ENCODE results near the gene ING5.
"Not testable (repeated sequence)": the region's sequence is repeated elsewhere in the genome, so short reads cannot be mapped to it uniquely, and the experiment has no call there.

Gene ING5

DNA sequence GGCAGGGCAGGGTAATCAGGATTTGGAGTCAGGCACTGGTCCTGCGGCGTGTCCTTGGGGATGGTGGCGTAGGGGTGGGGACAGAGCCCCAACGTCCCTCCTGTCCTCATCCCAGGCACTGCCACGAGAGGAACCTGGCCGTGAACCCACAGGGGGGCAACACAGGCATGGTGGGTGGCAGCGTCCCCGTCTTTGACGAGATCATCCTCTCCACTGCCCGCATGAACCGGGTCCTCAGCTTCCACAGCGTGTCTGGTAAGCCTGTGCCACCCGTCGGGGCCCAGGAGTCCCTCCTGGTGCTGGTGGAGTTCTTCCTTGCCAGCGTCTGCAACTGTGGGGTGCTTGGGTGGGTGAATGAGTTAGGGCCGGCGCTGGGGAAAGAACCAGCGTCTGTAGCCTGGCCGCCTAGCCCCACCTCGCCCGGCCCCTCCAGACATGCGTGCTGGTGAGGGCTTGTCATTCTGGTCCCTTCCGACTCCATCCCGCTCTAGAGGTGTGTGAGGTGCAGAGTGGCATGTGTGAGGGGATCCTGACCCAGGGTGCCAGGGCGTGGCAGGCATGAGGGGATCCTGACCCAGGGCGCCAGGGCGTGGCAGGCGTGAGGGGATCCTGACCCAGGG, 40.6 kb downstream of the ING5 start:
- H3K27me3 ChIP-seq, result no peaks in the 10 kb centered on the region
- no peak overlapping the region for H3K4me3 ChIP-seq
- H3K36me3 ChIP-seq, result peaks cover 27 to 62% (median 36%) of the 10 kb centered on the region in 3 donors
- no peaks in the 10 kb centered on the region for H3K4me1 ChIP-seq
- H3K27ac ChIP-seq, result no peak overlapping the region
- TF ChIP-seq, protein P1, sequence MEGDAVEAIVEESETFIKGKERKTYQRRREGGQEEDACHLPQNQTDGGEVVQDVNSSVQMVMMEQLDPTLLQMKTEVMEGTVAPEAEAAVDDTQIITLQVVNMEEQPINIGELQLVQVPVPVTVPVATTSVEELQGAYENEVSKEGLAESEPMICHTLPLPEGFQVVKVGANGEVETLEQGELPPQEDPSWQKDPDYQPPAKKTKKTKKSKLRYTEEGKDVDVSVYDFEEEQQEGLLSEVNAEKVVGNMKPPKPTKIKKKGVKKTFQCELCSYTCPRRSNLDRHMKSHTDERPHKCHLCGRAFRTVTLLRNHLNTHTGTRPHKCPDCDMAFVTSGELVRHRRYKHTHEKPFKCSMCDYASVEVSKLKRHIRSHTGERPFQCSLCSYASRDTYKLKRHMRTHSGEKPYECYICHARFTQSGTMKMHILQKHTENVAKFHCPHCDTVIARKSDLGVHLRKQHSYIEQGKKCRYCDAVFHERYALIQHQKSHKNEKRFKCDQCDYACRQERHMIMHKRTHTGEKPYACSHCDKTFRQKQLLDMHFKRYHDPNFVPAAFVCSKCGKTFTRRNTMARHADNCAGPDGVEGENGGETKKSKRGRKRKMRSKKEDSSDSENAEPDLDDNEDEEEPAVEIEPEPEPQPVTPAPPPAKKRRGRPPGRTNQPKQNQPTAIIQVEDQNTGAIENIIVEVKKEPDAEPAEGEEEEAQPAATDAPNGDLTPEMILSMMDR (IDR thresholded peaks at IDR 0.05), result no peak
- no peak for DNase-seq
- intact Hi-C loops (cut with DNase I; ENCODE audit: low total_unique reads), result no loop called here
- no peaks in the 10 kb centered on the region for H3K9me3 ChIP-seq

DNA sequence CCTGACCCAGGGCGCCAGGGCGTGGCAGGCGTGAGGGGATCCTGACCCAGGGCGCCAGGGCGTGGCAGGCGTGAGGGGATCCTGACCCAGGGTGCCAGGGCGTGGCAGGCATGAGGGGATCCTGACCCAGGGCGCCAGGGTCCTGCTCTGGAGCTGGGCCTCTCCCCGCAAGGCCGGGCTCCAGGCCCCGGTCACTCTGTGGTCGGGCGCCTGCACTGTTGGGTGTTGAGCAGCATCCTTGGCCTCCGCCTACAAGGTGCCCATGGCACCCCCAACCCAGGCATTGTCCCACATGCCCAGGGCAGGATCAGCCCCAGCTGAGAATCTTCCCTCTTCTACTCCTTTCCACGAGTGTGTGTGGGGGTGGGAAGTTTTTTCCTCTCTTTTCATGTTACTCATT, 41.2 kb downstream of the ING5 start:
- intact Hi-C loops (cut with DNase I; ENCODE audit: low total_unique reads); H3K4me3 ChIP-seq; H3K4me1 ChIP-seq; H3K27me3 ChIP-seq; DNase-seq; H3K27ac ChIP-seq; H3K9me3 ChIP-seq: not testable (repeated sequence)
- peaks cover 27 to 66% (median 36%) of the 10 kb centered on the region in 3 donors for H3K36me3 ChIP-seq

DNA sequence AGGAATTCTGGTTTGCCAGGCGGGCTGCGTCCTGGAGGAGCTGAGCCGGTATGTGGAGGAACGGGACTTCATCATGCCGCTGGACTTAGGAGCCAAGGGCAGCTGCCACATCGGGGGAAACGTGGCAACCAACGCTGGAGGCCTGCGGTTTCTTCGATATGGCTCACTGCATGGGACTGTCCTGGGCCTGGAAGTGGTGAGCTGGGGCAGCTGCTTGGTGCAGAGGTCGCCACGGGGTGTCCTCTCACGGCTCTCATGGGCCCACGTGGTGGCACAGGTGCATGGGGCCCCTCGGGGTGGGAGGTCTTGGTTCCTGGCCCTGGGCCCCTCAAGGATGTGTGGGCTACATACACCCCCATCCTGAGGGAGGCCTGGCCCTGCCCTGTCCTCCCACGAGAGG, 41.8 kb downstream of the ING5 start:
- no peak overlapping the region for H3K27ac ChIP-seq
- H3K27me3 ChIP-seq, result no peaks in the 10 kb centered on the region
- no peak for DNase-seq
- intact Hi-C loops (cut with DNase I; ENCODE audit: low total_unique reads), result no loop called here
- no peaks in the 10 kb centered on the region for H3K4me1 ChIP-seq
- peaks cover 27 to 66% (median 42%) of the 10 kb centered on the region in 3 donors for H3K36me3 ChIP-seq
- TF ChIP-seq, protein P1 (IDR thresholded peaks at IDR 0.05), result no peak
- H3K9me3 ChIP-seq, result no peaks in the 10 kb centered on the region
- H3K4me3 ChIP-seq, result no peak overlapping the region

DNA sequence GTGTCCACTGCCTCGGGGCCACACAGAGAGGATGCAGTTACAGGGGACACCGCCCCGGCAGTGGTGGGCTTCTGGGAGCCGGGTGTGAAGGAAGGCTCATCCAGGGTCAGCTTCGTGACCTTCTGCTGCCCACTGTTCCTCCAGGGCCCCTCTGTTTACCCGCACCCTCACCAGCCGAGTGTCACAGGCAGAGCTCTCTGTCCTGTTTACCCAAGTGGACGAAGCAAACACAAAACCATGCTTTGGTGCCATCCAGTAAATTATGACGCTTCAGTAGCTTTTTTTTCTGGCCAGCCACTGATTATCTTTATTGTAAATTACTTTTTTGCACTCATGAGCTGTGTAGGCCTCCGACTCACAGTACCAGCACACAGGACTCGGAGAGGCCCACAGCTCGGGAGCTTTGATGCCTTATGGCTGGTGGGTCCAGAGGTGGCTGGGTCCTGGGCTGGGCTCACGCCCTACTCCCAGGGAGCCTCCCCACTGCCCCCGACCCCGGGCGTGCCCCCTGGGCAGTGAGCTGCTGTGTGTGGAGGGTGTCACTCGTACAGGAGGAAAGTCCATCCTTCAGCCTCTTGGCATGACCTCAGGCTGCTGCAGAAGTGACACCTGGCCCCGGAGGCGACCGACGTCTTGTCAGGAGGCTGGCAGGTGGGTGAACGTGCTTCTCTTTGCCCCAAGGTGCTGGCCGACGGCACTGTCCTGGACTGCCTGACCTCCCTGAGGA, 42.4 kb downstream of the ING5 start:
- TF ChIP-seq, protein P1 (IDR thresholded peaks at IDR 0.05), result no peak
- no peaks in the 10 kb centered on the region for H3K4me1 ChIP-seq
- peaks cover 27 to 67% (median 48%) of the 10 kb centered on the region in 3 donors for H3K36me3 ChIP-seq
- no peak overlapping the region for H3K4me3 ChIP-seq
- intact Hi-C loops (cut with DNase I; ENCODE audit: low total_unique reads), result no loop called here
- H3K9me3 ChIP-seq, result no peaks in the 10 kb centered on the region
- no peak overlapping the region for H3K27ac ChIP-seq
- no peaks in the 10 kb centered on the region for H3K27me3 ChIP-seq
- no peak for DNase-seq

DNA sequence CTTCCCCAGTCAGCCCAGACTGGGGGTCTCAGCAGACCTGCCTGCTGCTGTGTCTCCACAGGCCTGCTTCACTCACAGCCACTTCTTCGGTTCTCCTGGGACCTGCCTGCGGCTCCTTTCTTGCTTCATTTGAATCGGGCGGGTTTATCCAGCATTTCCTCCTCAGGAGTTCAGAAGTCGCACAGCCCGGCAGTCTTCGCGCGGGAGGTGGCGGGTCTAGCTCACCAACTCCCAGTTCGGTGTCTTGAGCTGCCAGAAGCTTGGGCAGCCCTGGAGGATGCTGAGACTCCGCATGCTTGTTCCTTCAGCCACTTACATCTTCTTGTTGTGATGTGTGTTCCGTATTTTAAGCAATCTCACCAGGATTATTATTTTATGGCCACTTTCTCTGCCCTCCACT, 43.4 kb downstream of the ING5 start:
- H3K27me3 ChIP-seq, result no peaks in the 10 kb centered on the region
- TF ChIP-seq, protein P1 (IDR thresholded peaks at IDR 0.05), result no peak
- H3K27ac ChIP-seq, result no peak overlapping the region
- no peaks in the 10 kb centered on the region for H3K4me1 ChIP-seq
- no peak overlapping the region for H3K4me3 ChIP-seq
- no peak for DNase-seq
- intact Hi-C loops (cut with DNase I; ENCODE audit: low total_unique reads), result no loop called here
- H3K36me3 ChIP-seq, result peaks cover 27 to 78% (median 51%) of the 10 kb centered on the region in 3 donors
- no peaks in the 10 kb centered on the region for H3K9me3 ChIP-seq

DNA sequence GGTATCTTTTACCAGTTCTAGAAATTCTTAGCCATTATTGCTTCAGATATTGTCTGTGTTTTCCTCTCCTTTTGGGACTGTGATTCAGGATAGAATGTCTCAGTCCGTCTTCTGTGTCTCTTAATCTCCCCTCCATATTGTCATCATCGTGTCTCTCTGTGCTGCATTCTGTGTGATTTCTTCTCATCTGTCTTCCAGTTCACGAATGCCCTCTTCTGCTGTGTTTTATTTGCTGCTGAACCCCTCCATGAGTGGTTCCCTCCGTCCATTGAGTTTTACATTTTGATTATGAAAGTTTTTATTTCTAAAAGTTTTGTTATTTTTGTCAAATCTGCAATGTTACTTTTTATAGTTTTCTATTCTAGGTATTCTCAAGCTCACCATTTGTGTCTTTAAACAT, 44.2 kb downstream of the ING5 start:
- Histone ChIP-seq H3K4me3 (no peak overlapping the region), H3K36me3 (peaks cover 27 to 86% (median 51%) of the 10 kb centered on the region in 3 donors), H3K9me3 (no peaks in the 10 kb centered on the region), H3K27ac (no peak overlapping the region), H3K27me3 (no peaks in the 10 kb centered on the region), H3K4me1 (no peaks in the 10 kb centered on the region)
- no peak for DNase-seq
- TF ChIP-seq, protein P1 (IDR thresholded peaks at IDR 0.05), result no peak
- intact Hi-C loops (cut with DNase I; ENCODE audit: low total_unique reads), result no loop called here

Measured in tibial artery (tissue), 4 donors.